GM12878 (cell line): ENCODE measurements around the gene DPM3. TPM values are rescaled to one million over a fixed set of nuclear protein-coding genes. Genes with fewer than 3 reads are reported as not detected.

ENCODE experiments used
- ATF2 ChIP-seq: IDR thresholded peaks from 2 replicates; pipeline ENCODE4 v1.6.1; 2012; ENCODE audit warnings: low read length, inconsistent platforms
- CTCF ChIP-seq, 3 experiments: IDR thresholded peaks in 2 of 3; conservative IDR thresholded peaks in 1 of 3; 2 replicates each; pipeline ENCODE4 v1.5.1; 2011; ENCODE audit warnings: low read depth in 3 of 3, low read length in 3 of 3, mild to moderate bottlenecking in 3 of 3, control low read depth in 2 of 3, moderate library complexity in 2 of 3, inconsistent platforms in 1 of 3, mixed read lengths in 1 of 3; ENCODE audit not compliant: control insufficient read depth in 2 of 3, insufficient read depth in 1 of 3; ENCODE audit errors: extremely low read depth in 1 of 3
- GATAD2B ChIP-seq: fragments of 450-650 bp; conservative IDR thresholded peaks from 2 replicates; pipeline ENCODE4 v1.6.1; 2017; ENCODE audit warnings: low read depth, mild to moderate bottlenecking, moderate library complexity
- IKZF1 ChIP-seq: fragments of 450-650 bp; conservative IDR thresholded peaks from 2 replicates; pipeline ENCODE4 v1.6.1; 2017; ENCODE audit warnings: antibody characterized with exemption, mild to moderate bottlenecking
- LARP7 ChIP-seq: fragments of 450-650 bp; IDR thresholded peaks from 2 replicates; pipeline ENCODE4 v1.6.1; 2017; ENCODE audit warnings: mild to moderate bottlenecking
- PAX5 ChIP-seq: IDR thresholded peaks from 2 replicates; pipeline ENCODE4 v1.6.1; 2011; ENCODE audit warnings: low read depth, low read length, borderline replicate concordance
- PRDM15 ChIP-seq: fragments of 450-650 bp; formaldehyde crosslinking; IDR thresholded peaks from 2 replicates; pipeline ENCODE4 v1.4.0; 2020; ENCODE audit warnings: mild to moderate bottlenecking, moderate library complexity
- RAD21 ChIP-seq: IDR thresholded peaks from 2 replicates; pipeline ENCODE4 v1.6.1; 2011; ENCODE audit warnings: mild to moderate bottlenecking, low read depth, low read length, moderate library complexity; ENCODE audit not compliant: insufficient read depth
- TAF1 ChIP-seq: IDR thresholded peaks from 2 replicates; pipeline ENCODE4 v1.6.1; 2011; ENCODE audit warnings: mild to moderate bottlenecking, low read depth, low read length, borderline replicate concordance
- TCF7 ChIP-seq: IDR thresholded peaks from 2 replicates; pipeline ENCODE4 v1.6.1; 2014; ENCODE audit warnings: antibody characterized with exemption, borderline replicate concordance
- ZNF24 ChIP-seq: fragments of 450-650 bp; IDR thresholded peaks from 2 replicates; pipeline ENCODE4 v1.6.1; 2017; ENCODE audit warnings: antibody characterized with exemption, mild to moderate bottlenecking
- ZZZ3 ChIP-seq: IDR thresholded peaks from 2 replicates; pipeline ENCODE4 v1.6.1; 2011; ENCODE audit warnings: low read depth; ENCODE audit not compliant: control insufficient read depth, insufficient read length
- polyA plus RNA-seq, 11 experiments: library from polyadenylated mRNA; depleted of rRNA in 4 of 11; unstranded in 6 of 11; stranded (reverse) in 5 of 11; fragments of >200 nt; fragmentation: Nextera tagmentation in 4 of 11; fragmentation: Illumina TruSeq in 1 of 11; extraction: Ambion mirVana in 4 of 11; extraction: Trizol in 1 of 11; gene quantifications; 1 replicate in 1 of 11; 2 replicates in 10 of 11; pipeline versions ENCODE4 v1.2.1 to v1.2.3, GENCODE V29; 2011 to 2016; ENCODE audit warnings: inconsistent platforms in 2 of 11, missing spikeins in 2 of 11, low read depth in 1 of 11
- total RNA-seq, 4 experiments: library from RNA; depleted of rRNA in 3 of 4; stranded (reverse); fragments of >200 nt in 3 of 4; fragmentation: Illumina TruSeq in 1 of 4; extraction: Trizol in 1 of 4; gene quantifications; 2 replicates each; pipeline versions ENCODE4 v1.2.1 to v1.2.3, GENCODE V29; 2013 to 2021
- TF ChIP-seq, protein P1 (sequence below): IDR thresholded peaks from 2 replicates; pipeline ENCODE4 v1.6.1; 2011; ENCODE audit warnings: borderline replicate concordance, low read depth, mild to moderate bottlenecking, moderate library complexity, mixed read lengths, low read length; ENCODE audit not compliant: insufficient read depth; ENCODE audit errors: extremely low read length

DPM3 gene
- total and polyA plus RNA-seq, 10 of the 15 experiments (the other 5 are each of a cell fraction or from before 2014, with no cell fraction given) = 5.9 to 78.7 (median 25.7) TPM

DNA sequence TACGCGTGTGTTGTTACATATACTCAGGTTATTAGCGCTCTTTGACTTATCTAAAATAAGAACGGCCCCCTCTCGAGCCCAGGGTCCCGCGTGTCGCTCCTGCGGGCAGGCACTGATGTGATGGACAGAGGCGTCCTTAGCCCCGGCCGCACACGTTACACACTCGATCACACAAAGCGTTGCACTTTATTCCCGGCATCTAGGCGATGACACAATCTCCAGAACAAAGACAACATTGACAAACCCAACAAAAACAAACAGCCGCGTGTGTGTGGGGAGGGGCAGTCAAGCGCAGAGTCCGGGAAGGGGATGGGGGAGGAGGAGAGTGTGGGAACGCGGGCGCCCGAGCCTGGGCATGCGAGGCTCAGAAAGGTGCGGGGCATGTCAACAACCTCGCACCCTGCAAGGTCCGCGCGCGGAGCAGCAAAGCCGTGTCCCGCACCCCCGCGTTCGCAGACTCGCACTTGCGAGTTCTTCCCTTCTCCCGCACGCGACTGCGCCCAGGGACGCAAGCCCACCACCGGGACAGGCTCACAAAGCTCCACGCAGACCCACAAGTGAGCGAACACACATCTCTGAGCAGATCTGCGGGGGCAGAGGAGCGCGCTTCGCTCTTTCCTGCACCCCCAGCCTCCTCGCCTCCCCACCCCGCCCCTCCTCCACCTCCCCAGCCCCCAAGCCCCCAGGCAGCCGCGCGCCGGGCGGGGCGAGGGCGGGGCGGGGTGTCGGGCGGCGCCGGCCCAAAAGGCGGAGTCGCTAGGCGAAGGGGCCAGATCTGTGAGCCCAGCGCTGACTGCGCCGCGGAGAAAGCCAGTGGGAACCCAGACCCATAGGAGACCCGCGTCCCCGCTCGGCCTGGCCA lies 13.0 kb downstream of the DPM3 start, which contains the start of gene EFNA1 (continued):
- no peak for TF ChIP-seq ATF2
- no peak for TF ChIP-seq ZZZ3
- TF ChIP-seq CTCF (IDR thresholded peaks at IDR 0.05 in 2 of 3, conservative IDR thresholded peaks at IDR 0.05 in 1 of 3; ENCODE audit: control insufficient read depth in 2 of 3, extremely low read depth in 1 of 3, insufficient read depth in 1 of 3, low read depth in 3 of 3, low read length in 3 of 3) = no peak
- peak; percentile 16; the same call in 1 of the 2 replicates for TF ChIP-seq GATAD2B
- TF ChIP-seq LARP7 = no peak
- no peak for TF ChIP-seq PRDM15
- TF ChIP-seq PAX5 = no peak
- peak; percentile 28; the same call in 1 of the 2 replicates for TF ChIP-seq IKZF1
- TF ChIP-seq TAF1 = no peak
- TF ChIP-seq TCF7 = no peak
- TF ChIP-seq RAD21 = no peak
- TF ChIP-seq, protein P1, sequence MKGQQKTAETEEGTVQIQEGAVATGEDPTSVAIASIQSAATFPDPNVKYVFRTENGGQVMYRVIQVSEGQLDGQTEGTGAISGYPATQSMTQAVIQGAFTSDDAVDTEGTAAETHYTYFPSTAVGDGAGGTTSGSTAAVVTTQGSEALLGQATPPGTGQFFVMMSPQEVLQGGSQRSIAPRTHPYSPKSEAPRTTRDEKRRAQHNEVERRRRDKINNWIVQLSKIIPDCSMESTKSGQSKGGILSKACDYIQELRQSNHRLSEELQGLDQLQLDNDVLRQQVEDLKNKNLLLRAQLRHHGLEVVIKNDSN = no peak
- TF ChIP-seq ZNF24 = no peak
